ENCODE data around the gene DMC1.

DMC1 gene

GRCh38 chr22:38501797-38502672, 67.9 kb downstream of the DMC1 start:
- DNase-seq: no peak
- Histone ChIP-seq H3K9me3 (ENCODE audit: severe bottlenecking) (no peaks in the 10 kb centered on the region), H3K27me3 (ENCODE audit: insufficient read depth, low read depth, severe bottlenecking) (no peaks in the 10 kb centered on the region), H3K4me3 (ENCODE audit: low read depth, low read length) (no peak overlapping the region), H3K36me3 (peaks cover 88% of the 10 kb centered on the region), H3K27ac (no peak overlapping the region)
- TF ChIP-seq CTCF (IDR thresholded peaks at IDR 0.05; ENCODE audit: low read depth, low read length): no peak

GRCh38 chr22:38497869-38498268, 72.1 kb downstream of the DMC1 start:
- DNase-seq: no peak
- H3K9me3 ChIP-seq (ENCODE audit: severe bottlenecking): no peaks in the 10 kb centered on the region
- H3K36me3 ChIP-seq: peaks cover 97% of the 10 kb centered on the region
- no peak overlapping the region for H3K4me3 ChIP-seq (ENCODE audit: low read depth, low read length)
- no peak overlapping the region for H3K27ac ChIP-seq
- no peaks in the 10 kb centered on the region for H3K27me3 ChIP-seq (ENCODE audit: insufficient read depth, low read depth, severe bottlenecking)
- no peak for TF ChIP-seq CTCF (IDR thresholded peaks at IDR 0.05; ENCODE audit: low read depth, low read length)

- no peak for TF ChIP-seq CTCF (IDR thresholded peaks at IDR 0.05; ENCODE audit: low read depth, low read length)
- no peak overlapping the region for H3K27ac ChIP-seq
Observed at GRCh38 chr22:38494939-38495338, 75.0 kb downstream of the DMC1 start.

GRCh38 chr22:38494498-38494897, 75.5 kb downstream of the DMC1 start:
- peaks cover 97% of the 10 kb centered on the region for H3K36me3 ChIP-seq
- H3K27me3 ChIP-seq (ENCODE audit: insufficient read depth, low read depth, severe bottlenecking): no peaks in the 10 kb centered on the region
- no peak overlapping the region for H3K4me3 ChIP-seq (ENCODE audit: low read depth, low read length)
- no peak for DNase-seq
- no peak for TF ChIP-seq CTCF (IDR thresholded peaks at IDR 0.05; ENCODE audit: low read depth, low read length)
- no peak overlapping the region for H3K27ac ChIP-seq
- no peaks in the 10 kb centered on the region for H3K9me3 ChIP-seq (ENCODE audit: severe bottlenecking)

More at GRCh38 chr22:38494939-38495338, 75.0 kb downstream of the DMC1 start:
- Histone ChIP-seq H3K4me3 (ENCODE audit: low read depth, low read length) (no peak overlapping the region), H3K36me3 (peaks cover 97% of the 10 kb centered on the region), H3K9me3 (ENCODE audit: severe bottlenecking) (no peaks in the 10 kb centered on the region), H3K27me3 (ENCODE audit: insufficient read depth, low read depth, severe bottlenecking) (no peaks in the 10 kb centered on the region)
- DNase-seq: no peak

- Histone ChIP-seq H3K4me3 (ENCODE audit: low read depth, low read length) (no peak overlapping the region), H3K27ac (no peak overlapping the region), H3K36me3 (peaks cover 98% of the 10 kb centered on the region), H3K9me3 (ENCODE audit: severe bottlenecking) (no peaks in the 10 kb centered on the region), H3K27me3 (ENCODE audit: insufficient read depth, low read depth, severe bottlenecking) (no peaks in the 10 kb centered on the region)
- no peak for TF ChIP-seq CTCF (IDR thresholded peaks at IDR 0.05; ENCODE audit: low read depth, low read length)
- DNase-seq: no peak
Observed at GRCh38 chr22:38491707-38492348, 78.2 kb downstream of the DMC1 start.
